GM18519 (cell line): ENCODE data around the gene HPN.
"Not testable (repeated sequence)": the region's sequence is repeated elsewhere in the genome, so short reads cannot be mapped to it uniquely, and the experiment has no call there.

Source experiments
- ATAC-seq: cut with Tn5 transposase; IDR thresholded peaks from one replicate; pipeline ENCODE4 v1.9.1; 2021; ENCODE audit warnings: mild to moderate bottlenecking, moderate library complexity; ENCODE audit not compliant: unreplicated experiment, low FRiP score

The HPN gene

GRCh38 chr19:35099155-35099896 is 57.8 kb downstream of the HPN start:
- ATAC-seq: no peak

GRCh38 chr19:35099897-35100275 is 58.4 kb downstream of the HPN start:
- no peak for ATAC-seq

- ATAC-seq: no peak
These were observed 59.3 kb downstream of the HPN start for GRCh38 chr19:35100588-35101533.

- not testable (repeated sequence) for ATAC-seq
These were observed 60.4 kb downstream of the HPN start for GRCh38 chr19:35101949-35102348.

- not testable (repeated sequence) for ATAC-seq
These were observed 62.1 kb downstream of the HPN start for GRCh38 chr19:35103614-35104013.

- no peak for ATAC-seq
These were observed 62.8 kb downstream of the HPN start for GRCh38 chr19:35104361-35104760.

GRCh38 chr19:35105047-35105410 is 63.5 kb downstream of the HPN start:
- ATAC-seq: no peak

- no peak for ATAC-seq
These were observed 64.1 kb downstream of the HPN start for GRCh38 chr19:35105411-35106290.

- ATAC-seq: no peak
These were observed 64.7 kb downstream of the HPN start for GRCh38 chr19:35106291-35106583.

- ATAC-seq: no peak
These were observed 65.5 kb downstream of the HPN start for GRCh38 chr19:35106898-35107541.

GRCh38 chr19:35107545-35107944 is 66.0 kb downstream of the HPN start:
- no peak for ATAC-seq

GRCh38 chr19:35108730-35109129 is 67.2 kb downstream of the HPN start:
- no peak for ATAC-seq

- ATAC-seq: no peak
These were observed 68.0 kb downstream of the HPN start for GRCh38 chr19:35109395-35110112.

GRCh38 chr19:35110974-35111373 is 69.5 kb downstream of the HPN start:
- no peak for ATAC-seq

GRCh38 chr19:35112995-35113688 is 71.6 kb downstream of the HPN start:
- ATAC-seq: no peak

- ATAC-seq: no peak
These were observed 73.0 kb downstream of the HPN start for GRCh38 chr19:35114353-35115176.

- ATAC-seq: no peak
These were observed 73.8 kb downstream of the HPN start, which contains the start of gene FXYD3 for GRCh38 chr19:35115177-35115951. Gene FXYD3 (plus strand): TSS chr19:35115823. CDS start chr19:35119377, 3,554 bp downstream.
